Type B pancreatic cell (in vitro differentiated cells): ENCODE data around the gene SLC66A3. TPM values are rescaled to one million over a fixed set of nuclear protein-coding genes. Genes with fewer than 3 reads are reported as not detected.
"Not testable (repeated sequence)": the region's sequence is repeated elsewhere in the genome, so short reads cannot be mapped to it uniquely, and the experiment has no call there.

Experiments
- DNase-seq: peaks from one replicate; pipeline ENCODE4 v3.0.0; 2021; ENCODE audit warnings: mixed read lengths; ENCODE audit not compliant: unreplicated experiment; ENCODE audit errors: extremely low spot score
- H3K27ac Mint-ChIP-seq: 2 replicates; pipeline ENCODE4 v1.8.0; 2021; ENCODE audit warnings: mild to moderate bottlenecking, mixed read lengths
- H3K27me3 Mint-ChIP-seq: 2 replicates; pipeline ENCODE4 v1.8.0; 2021; ENCODE audit warnings: mixed read lengths
- H3K36me3 Mint-ChIP-seq: 2 replicates; pipeline ENCODE4 v1.8.0; 2021; ENCODE audit warnings: mixed read lengths
- H3K4me1 Mint-ChIP-seq: one replicate; pipeline ENCODE4 v1.8.0; 2021; ENCODE audit warnings: mixed read lengths; ENCODE audit not compliant: unreplicated experiment
- H3K4me3 Mint-ChIP-seq: 2 replicates; pipeline ENCODE4 v1.8.0; 2021; ENCODE audit warnings: mild to moderate bottlenecking, mixed read lengths
- H3K9me3 Mint-ChIP-seq: 2 replicates; pipeline ENCODE4 v1.8.0; 2021; ENCODE audit warnings: mixed read lengths
- CTCF ChIP-seq: fragments of 200-600 bp; sonication (generic); conservative IDR thresholded peaks from 2 replicates; pipeline ENCODE4 v1.5.0; 2021; ENCODE audit warnings: antibody characterized with exemption, mild to moderate bottlenecking
- total RNA-seq: library from RNA; stranded (reverse); gene quantifications from 2 replicates; pipeline ENCODE4 v1.2.1, GENCODE V29; 2021; ENCODE audit warnings: low replicate concordance

Gene SLC66A3
- total RNA-seq, 1 donor from 2014 or later, result 6.3 TPM

- no peaks in the 10 kb centered on the region for H3K36me3 Mint-ChIP-seq
- DNase-seq, result peak; percentile 58
- H3K4me3 Mint-ChIP-seq, result no peak overlapping the region
- H3K27me3 Mint-ChIP-seq, result peaks cover 4% of the 10 kb centered on the region
- H3K4me1 Mint-ChIP-seq, result no peaks in the 10 kb centered on the region
- no peak overlapping the region for H3K27ac Mint-ChIP-seq
- no peaks in the 10 kb centered on the region for H3K9me3 Mint-ChIP-seq
- TF ChIP-seq CTCF, result no peak
These were observed 5.0 kb downstream of the SLC66A3 start for GRCh38 chr2:11160256-11160655.

- Mint-ChIP-seq H3K27ac (no peak overlapping the region), H3K4me3 (no peak overlapping the region), H3K27me3 (peaks cover 3% of the 10 kb centered on the region), H3K4me1 (no peaks in the 10 kb centered on the region), H3K36me3 (no peaks in the 10 kb centered on the region), H3K9me3 (no peaks in the 10 kb centered on the region)
- TF ChIP-seq CTCF, result no peak
- peak; percentile 53 for DNase-seq
These were observed 5.6 kb downstream of the SLC66A3 start for GRCh38 chr2:11160731-11161455.

GRCh38 chr2:11161747-11162146 is 6.5 kb downstream of the SLC66A3 start:
- H3K4me3 Mint-ChIP-seq, result no peak overlapping the region
- H3K27me3 Mint-ChIP-seq, result no peaks in the 10 kb centered on the region
- no peak overlapping the region for H3K27ac Mint-ChIP-seq
- no peak for TF ChIP-seq CTCF
- no peaks in the 10 kb centered on the region for H3K4me1 Mint-ChIP-seq
- H3K36me3 Mint-ChIP-seq, result no peaks in the 10 kb centered on the region
- DNase-seq, result peak; percentile 57
- no peaks in the 10 kb centered on the region for H3K9me3 Mint-ChIP-seq

- no peak overlapping the region for H3K4me3 Mint-ChIP-seq
- no peak overlapping the region for H3K27ac Mint-ChIP-seq
- no peaks in the 10 kb centered on the region for H3K9me3 Mint-ChIP-seq
- H3K36me3 Mint-ChIP-seq, result no peaks in the 10 kb centered on the region
- TF ChIP-seq CTCF, result no peak
- DNase-seq, result no peak
- no peaks in the 10 kb centered on the region for H3K27me3 Mint-ChIP-seq
- no peaks in the 10 kb centered on the region for H3K4me1 Mint-ChIP-seq
These were observed 8.4 kb downstream of the SLC66A3 start for GRCh38 chr2:11163439-11164317.

- H3K9me3 Mint-ChIP-seq, result not testable (repeated sequence)
These were observed 9.8 kb downstream of the SLC66A3 start for GRCh38 chr2:11165046-11165445.

GRCh38 chr2:11166476-11166875 is 11.2 kb downstream of the SLC66A3 start:
- Mint-ChIP-seq H3K4me1 (no peaks in the 10 kb centered on the region), H3K36me3 (no peaks in the 10 kb centered on the region), H3K27me3 (no peaks in the 10 kb centered on the region), H3K9me3 (no peaks in the 10 kb centered on the region), H3K27ac (no peak overlapping the region), H3K4me3 (no peak overlapping the region)
- DNase-seq, result no peak
- no peak for TF ChIP-seq CTCF

More at GRCh38 chr2:11165046-11165445, 9.8 kb downstream of the SLC66A3 start:
- not testable (repeated sequence) for H3K27me3 Mint-ChIP-seq, H3K36me3 Mint-ChIP-seq, H3K4me3 Mint-ChIP-seq, H3K27ac Mint-ChIP-seq, DNase-seq, H3K4me1 Mint-ChIP-seq
